ENCODE measurements around the gene VARS2.

GRCh38 chr6:30894935-30895334, 19.1 kb upstream of the VARS2 start:
- TF ChIP-seq, protein P1, sequence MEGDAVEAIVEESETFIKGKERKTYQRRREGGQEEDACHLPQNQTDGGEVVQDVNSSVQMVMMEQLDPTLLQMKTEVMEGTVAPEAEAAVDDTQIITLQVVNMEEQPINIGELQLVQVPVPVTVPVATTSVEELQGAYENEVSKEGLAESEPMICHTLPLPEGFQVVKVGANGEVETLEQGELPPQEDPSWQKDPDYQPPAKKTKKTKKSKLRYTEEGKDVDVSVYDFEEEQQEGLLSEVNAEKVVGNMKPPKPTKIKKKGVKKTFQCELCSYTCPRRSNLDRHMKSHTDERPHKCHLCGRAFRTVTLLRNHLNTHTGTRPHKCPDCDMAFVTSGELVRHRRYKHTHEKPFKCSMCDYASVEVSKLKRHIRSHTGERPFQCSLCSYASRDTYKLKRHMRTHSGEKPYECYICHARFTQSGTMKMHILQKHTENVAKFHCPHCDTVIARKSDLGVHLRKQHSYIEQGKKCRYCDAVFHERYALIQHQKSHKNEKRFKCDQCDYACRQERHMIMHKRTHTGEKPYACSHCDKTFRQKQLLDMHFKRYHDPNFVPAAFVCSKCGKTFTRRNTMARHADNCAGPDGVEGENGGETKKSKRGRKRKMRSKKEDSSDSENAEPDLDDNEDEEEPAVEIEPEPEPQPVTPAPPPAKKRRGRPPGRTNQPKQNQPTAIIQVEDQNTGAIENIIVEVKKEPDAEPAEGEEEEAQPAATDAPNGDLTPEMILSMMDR (IDR thresholded peaks at IDR 0.05; ENCODE audit: poor library complexity) = no peak
- TF ChIP-seq EZH2 (IDR thresholded peaks at IDR 0.05; ENCODE audit: borderline replicate concordance) (no peak), EZH2phosphoT487 (IDR thresholded peaks at IDR 0.05; ENCODE audit: low read depth, severe bottlenecking, unreplicated experiment) (no peak)
